Measurements from ENCODE around the gene ATP13A2. TPM values are rescaled to one million over a fixed set of nuclear protein-coding genes. Genes with fewer than 3 reads are reported as not detected.

The ATP13A2 gene
- 10 to 100 TPM; 49.2 to 52.9 TPM for total RNA-seq

- Mint-ChIP-seq H3K9me3 (ENCODE audit: low read depth) (no peaks in the 10 kb centered on the region), H3K27me3 (no peaks in the 10 kb centered on the region), H3K4me1 (peaks cover 37% of the 10 kb centered on the region), H3K4me3 (peak within 1 kb of the TSS; percentile 80), H3K36me3 (no peaks in the 10 kb centered on the region), H3K27ac (peak within 1 kb of the TSS; percentile 69)
- ATAC-seq = peak; percentile 99
- CTCF ChIA-PET = no interaction called here
- DNase-seq = peak; percentile 89
Measured at GRCh38 chr1:17011439-17012307, at the start of gene ATP13A2. TSS of gene ATP13A2 (minus strand) at chr1:17011928. CDS start at chr1:17011738, 190 bp downstream.

- CTCF ChIA-PET = interaction anchor here (0.9 to 1.5 kb wide), 3 partner anchors 14 to 275 kb away, joined by 3 to 4 read pairs (median 3); partner anchors contain the start of gene PADI3
- ATAC-seq = no peak
- peaks cover 15% of the 10 kb centered on the region for H3K27me3 Mint-ChIP-seq
- peaks cover 14% of the 10 kb centered on the region for H3K4me1 Mint-ChIP-seq
- peaks cover 3% of the 10 kb centered on the region for H3K36me3 Mint-ChIP-seq
- no peak for DNase-seq
- no peak overlapping the region for H3K27ac Mint-ChIP-seq
- H3K9me3 Mint-ChIP-seq (ENCODE audit: low read depth) = no peaks in the 10 kb centered on the region
- H3K4me3 Mint-ChIP-seq = no peak overlapping the region
Measured at GRCh38 chr1:17061486-17061885, 49.8 kb upstream of the ATP13A2 start.

- DNase-seq (no peak), ATAC-seq (no peak)
- CTCF ChIA-PET = interaction anchor here (1.1 to 1.6 kb wide), 5 partner anchors 11 to 276 kb away, joined by 3 to 4 read pairs (median 4); no protein-coding TSS in a partner anchor
- Mint-ChIP-seq H3K4me3 (no peak overlapping the region), H3K4me1 (peaks cover 14% of the 10 kb centered on the region), H3K27me3 (peaks cover 15% of the 10 kb centered on the region), H3K36me3 (peaks cover 3% of the 10 kb centered on the region), H3K27ac (no peak overlapping the region), H3K9me3 (ENCODE audit: low read depth) (no peaks in the 10 kb centered on the region)
Measured at GRCh38 chr1:17060306-17060749, 48.6 kb upstream of the ATP13A2 start.

GRCh38 chr1:17059391-17060305 lies 47.9 kb upstream of the ATP13A2 start:
- CTCF ChIA-PET = interaction anchor here (1.1 to 1.6 kb wide), 5 partner anchors 12 to 277 kb away, joined by 3 to 4 read pairs (median 4); no protein-coding TSS in a partner anchor
- Mint-ChIP-seq H3K27me3 (peaks cover 15% of the 10 kb centered on the region), H3K4me1 (peaks cover 14% of the 10 kb centered on the region), H3K4me3 (no peak overlapping the region), H3K36me3 (peaks cover 3% of the 10 kb centered on the region), H3K27ac (no peak overlapping the region), H3K9me3 (ENCODE audit: low read depth) (no peaks in the 10 kb centered on the region)
- DNase-seq = peak; percentile 67
- peak; percentile 92 for ATAC-seq

- CTCF ChIA-PET = interaction anchor here (1.1 kb wide), 1 partner anchor 9 kb away, joined by 3 read pairs; no protein-coding TSS in a partner anchor
Measured at GRCh38 chr1:17056551-17056950, 44.8 kb upstream of the ATP13A2 start.

GRCh38 chr1:17055801-17056200 lies 44.1 kb upstream of the ATP13A2 start:
- H3K4me1 Mint-ChIP-seq = peaks cover 21% of the 10 kb centered on the region
- DNase-seq (no peak), ATAC-seq (no peak)
- H3K27me3 Mint-ChIP-seq = peaks cover 8% of the 10 kb centered on the region
- H3K36me3 Mint-ChIP-seq = peaks cover 8% of the 10 kb centered on the region
- H3K9me3 Mint-ChIP-seq (ENCODE audit: low read depth) = no peaks in the 10 kb centered on the region
- H3K27ac Mint-ChIP-seq = no peak overlapping the region
- CTCF ChIA-PET = interaction anchor here (0.7 kb wide), 1 partner anchor 20 kb away, joined by 3 read pairs; no protein-coding TSS in a partner anchor
- peak overlapping the region; percentile 28 for H3K4me3 Mint-ChIP-seq

More at GRCh38 chr1:17056551-17056950, 44.8 kb upstream of the ATP13A2 start:
- H3K27ac Mint-ChIP-seq = no peak overlapping the region
- H3K36me3 Mint-ChIP-seq = peaks cover 3% of the 10 kb centered on the region
- DNase-seq (no peak), ATAC-seq (no peak)
- no peaks in the 10 kb centered on the region for H3K9me3 Mint-ChIP-seq (ENCODE audit: low read depth)
- H3K27me3 Mint-ChIP-seq = peaks cover 9% of the 10 kb centered on the region
- peaks cover 14% of the 10 kb centered on the region for H3K4me1 Mint-ChIP-seq
- H3K4me3 Mint-ChIP-seq = no peak overlapping the region

- peak; percentile 100 for DNase-seq
- ATAC-seq = peak; percentile 99
- H3K27me3 Mint-ChIP-seq = peaks cover 5% of the 10 kb centered on the region
- peaks cover 22% of the 10 kb centered on the region for H3K4me1 Mint-ChIP-seq
- CTCF ChIA-PET = interaction anchor here (0.8 kb wide), 1 partner anchor 93 kb away, joined by 4 read pairs; no protein-coding TSS in a partner anchor
- H3K36me3 Mint-ChIP-seq = peaks cover 13% of the 10 kb centered on the region
- peak within 1 kb of the TSS; percentile 89 for H3K4me3 Mint-ChIP-seq
- H3K27ac Mint-ChIP-seq = peak within 1 kb of the TSS; percentile 97
- H3K9me3 Mint-ChIP-seq (ENCODE audit: low read depth) = no peaks in the 10 kb centered on the region
Measured at GRCh38 chr1:17053685-17054410, 42.1 kb upstream of the ATP13A2 start, which contains the start of gene SDHB. TSS of gene SDHB (minus strand) at chr1:17054032. CDS start at chr1:17054019, 13 bp downstream.

- Mint-ChIP-seq H3K27me3 (peaks cover 2% of the 10 kb centered on the region), H3K27ac (peak overlapping the region; percentile 97), H3K4me3 (peak overlapping the region; percentile 89), H3K4me1 (peaks cover 22% of the 10 kb centered on the region), H3K36me3 (peaks cover 13% of the 10 kb centered on the region), H3K9me3 (ENCODE audit: low read depth) (no peaks in the 10 kb centered on the region)
- ATAC-seq (no peak), DNase-seq (no peak)
- CTCF ChIA-PET = interaction anchor here (0.8 to 2.0 kb wide), 3 partner anchors 13 to 93 kb away, joined by 3 to 6 read pairs (median 4); no protein-coding TSS in a partner anchor
Measured at GRCh38 chr1:17053086-17053684, 41.5 kb upstream of the ATP13A2 start.

- peaks cover 27% of the 10 kb centered on the region for H3K4me1 Mint-ChIP-seq
- H3K9me3 Mint-ChIP-seq (ENCODE audit: low read depth) = no peaks in the 10 kb centered on the region
- CTCF ChIA-PET = interaction anchor here (1.0 to 2.0 kb wide), 4 partner anchors 12 to 101 kb away, joined by 3 to 8 read pairs (median 4); no protein-coding TSS in a partner anchor
- H3K27ac Mint-ChIP-seq = peak overlapping the region; percentile 34
- ATAC-seq (no peak), DNase-seq (no peak)
- H3K4me3 Mint-ChIP-seq = peak overlapping the region; percentile 89
- H3K27me3 Mint-ChIP-seq = no peaks in the 10 kb centered on the region
- H3K36me3 Mint-ChIP-seq = peaks cover 13% of the 10 kb centered on the region
Measured at GRCh38 chr1:17052641-17053040, 40.9 kb upstream of the ATP13A2 start.

GRCh38 chr1:17052038-17052437 lies 40.3 kb upstream of the ATP13A2 start:
- Mint-ChIP-seq H3K27me3 (no peaks in the 10 kb centered on the region), H3K36me3 (peaks cover 13% of the 10 kb centered on the region), H3K4me3 (peak overlapping the region; percentile 61), H3K4me1 (peaks cover 27% of the 10 kb centered on the region), H3K9me3 (ENCODE audit: low read depth) (no peaks in the 10 kb centered on the region), H3K27ac (peak overlapping the region; percentile 34)
- no peak for DNase-seq
- CTCF ChIA-PET = interaction anchor here (0.7 to 2.0 kb wide), 5 partner anchors 12 to 103 kb away, joined by 3 to 8 read pairs (median 3); no protein-coding TSS in a partner anchor
- ATAC-seq = no peak

GRCh38 chr1:17047924-17048323 lies 36.2 kb upstream of the ATP13A2 start:
- H3K36me3 Mint-ChIP-seq = peaks cover 22% of the 10 kb centered on the region
- no peaks in the 10 kb centered on the region for H3K9me3 Mint-ChIP-seq (ENCODE audit: low read depth)
- CTCF ChIA-PET = interaction anchor here (0.6 to 5.3 kb wide), 3 partner anchors 65 to 427 kb away, joined by 3 to 33 read pairs (median 3); no protein-coding TSS in a partner anchor
- peaks cover 32% of the 10 kb centered on the region for H3K4me1 Mint-ChIP-seq
- no peak for ATAC-seq
- no peaks in the 10 kb centered on the region for H3K27me3 Mint-ChIP-seq
- DNase-seq = no peak
- H3K27ac Mint-ChIP-seq = no peak overlapping the region
- H3K4me3 Mint-ChIP-seq = no peak overlapping the region

GRCh38 chr1:17046334-17046657 lies 34.6 kb upstream of the ATP13A2 start:
- H3K4me3 Mint-ChIP-seq = no peak overlapping the region
- peaks cover 27% of the 10 kb centered on the region for H3K36me3 Mint-ChIP-seq
- DNase-seq (no peak), ATAC-seq (no peak)
- no peaks in the 10 kb centered on the region for H3K27me3 Mint-ChIP-seq
- peaks cover 21% of the 10 kb centered on the region for H3K4me1 Mint-ChIP-seq
- H3K27ac Mint-ChIP-seq = peak overlapping the region; percentile 1
- no peaks in the 10 kb centered on the region for H3K9me3 Mint-ChIP-seq (ENCODE audit: low read depth)
- CTCF ChIA-PET = interaction anchor here (0.8 to 5.3 kb wide), 11 partner anchors 26 to 425 kb away, joined by 3 to 33 read pairs (median 3); no protein-coding TSS in a partner anchor
